Liver (tissue), 9 donors: ENCODE measurements around the gene PCDH15. TPM values are rescaled to one million over a fixed set of nuclear protein-coding genes. Genes with fewer than 3 reads are reported as not detected.

Source experiments
- DNase-seq: peaks from one replicate; pipeline ENCODE4 v3.0.0-alpha.2; 2017; ENCODE audit warnings: low spot score
- H3K27ac ChIP-seq, 2 donors: one replicate each; pipeline ENCODE4 v1.7.0; 2013; ENCODE audit warnings: inconsistent platforms in 2 of 2, low read length in 2 of 2, control low read depth in 1 of 2, low read depth in 1 of 2, mild to moderate bottlenecking in 1 of 2
- H3K27me3 ChIP-seq, 4 donors: one replicate each; pipeline versions ENCODE4 v1.6.1 to v1.7.0; 2013; ENCODE audit warnings: low read length in 3 of 4, inconsistent platforms in 1 of 4, mild to moderate bottlenecking in 1 of 4, moderate library complexity in 1 of 4; ENCODE audit not compliant: control insufficient read depth in 4 of 4, insufficient read depth in 4 of 4
- H3K36me3 ChIP-seq, 4 donors: one replicate each; pipeline versions ENCODE4 v1.6.1 to v1.7.0; 2013; ENCODE audit warnings: low read length in 3 of 4, mild to moderate bottlenecking in 3 of 4, low read depth in 1 of 4, moderate library complexity in 1 of 4; ENCODE audit not compliant: control insufficient read depth in 4 of 4, insufficient read depth in 3 of 4
- H3K4me1 ChIP-seq, 4 donors: one replicate each; pipeline versions ENCODE4 v1.6.1 to v1.7.0; 2013; ENCODE audit warnings: low read length in 3 of 4, mild to moderate bottlenecking in 3 of 4, moderate library complexity in 1 of 4; ENCODE audit not compliant: control insufficient read depth in 4 of 4, insufficient read depth in 4 of 4
- H3K4me3 ChIP-seq, 3 donors: one replicate each; pipeline versions ENCODE4 v1.6.1 to v1.7.0; 2013; ENCODE audit warnings: low read length in 3 of 3, control low read depth in 1 of 3, low read depth in 1 of 3, mild to moderate bottlenecking in 1 of 3
- H3K9ac ChIP-seq, 2 donors: one replicate each; pipeline ENCODE4 v1.7.0; 2013; ENCODE audit warnings: low read length in 2 of 2, mild to moderate bottlenecking in 2 of 2, moderate library complexity in 2 of 2, control low read depth in 1 of 2, low read depth in 1 of 2
- H3K9me3 ChIP-seq, 4 donors: one replicate each; pipeline versions ENCODE4 v1.6.1 to v1.7.0; 2013; ENCODE audit warnings: low read length in 3 of 4; ENCODE audit not compliant: control insufficient read depth in 4 of 4
- ATF3 ChIP-seq: IDR thresholded peaks from 2 replicates; pipeline ENCODE4 v1.6.1; 2016; ENCODE audit warnings: antibody characterized with exemption
- CTCF ChIP-seq: fragments of 150-350 bp; IDR thresholded peaks from 2 replicates; pipeline ENCODE4 v1.5.1; 2017; ENCODE audit warnings: improper control_type of control experiment, low read depth, low read length; ENCODE audit not compliant: missing input control
- EGR1 ChIP-seq, 2 donors: IDR thresholded peaks; 2 replicates each; pipeline ENCODE4 v1.6.1; 2016 to 2018; ENCODE audit warnings: antibody characterized with exemption in 2 of 2, low read depth in 2 of 2
- FOXA1 ChIP-seq: IDR thresholded peaks from 2 replicates; pipeline ENCODE4 v1.6.1; 2016; ENCODE audit warnings: antibody characterized with exemption
- GABPA ChIP-seq, 2 donors: IDR thresholded peaks in 1 of 2; conservative IDR thresholded peaks in 1 of 2; 2 replicates each; pipeline ENCODE4 v1.6.1; 2016; ENCODE audit warnings: antibody characterized with exemption in 2 of 2, mild to moderate bottlenecking in 1 of 2, moderate library complexity in 1 of 2
- HNF4A ChIP-seq, 2 donors: conservative IDR thresholded peaks; 2 replicates each; pipeline ENCODE4 v1.6.1; 2016; ENCODE audit warnings: antibody characterized with exemption in 2 of 2, mild to moderate bottlenecking in 2 of 2
- HNF4G ChIP-seq: IDR thresholded peaks from 2 replicates; pipeline ENCODE4 v1.6.1; 2016; ENCODE audit warnings: antibody characterized with exemption
- JUND ChIP-seq, 2 donors: IDR thresholded peaks; 2 replicates each; pipeline ENCODE4 v1.6.1; 2016; ENCODE audit warnings: antibody characterized with exemption in 2 of 2
- RAD21 ChIP-seq, 2 donors: IDR thresholded peaks; 2 replicates each; pipeline ENCODE4 v1.6.1; 2016; ENCODE audit warnings: antibody characterized with exemption in 2 of 2, mild to moderate bottlenecking in 2 of 2
- SP1 ChIP-seq: IDR thresholded peaks from 2 replicates; pipeline ENCODE4 v1.6.1; 2018; ENCODE audit warnings: antibody characterized with exemption, mild to moderate bottlenecking
- YY1 ChIP-seq: IDR thresholded peaks from 2 replicates; pipeline ENCODE4 v1.6.1; 2016; ENCODE audit warnings: antibody characterized with exemption, mild to moderate bottlenecking
- ZBTB33 ChIP-seq: IDR thresholded peaks from 2 replicates; pipeline ENCODE4 v1.6.1; 2016; ENCODE audit warnings: antibody characterized with exemption
- WGBS: extraction: QIAGEN DNeasy Blood & Tissue Kit; methylation state at CpG from one replicate; pipeline ENCODE4 v1.1.7; 2013; 5-methylcytosine and 5-hydroxymethylcytosine counted together
- polyA plus RNA-seq, 2 donors: library from polyadenylated mRNA; stranded (reverse) in 1 of 2; unstranded in 1 of 2; fragments of 200-250 nt in 1 of 2; fragments of >200 nt in 1 of 2; fragmentation: Nextera tagmentation in 1 of 2; extraction: Ambion mirVana in 1 of 2; gene quantifications; one replicate each; pipeline versions ENCODE4 v1.2.1 to v1.2.3, GENCODE V29; 2013 to 2015
- total RNA-seq, 2 donors: library from RNA; depleted of rRNA; stranded (reverse); fragments of >200 nt; gene quantifications; one replicate each; pipeline ENCODE4 v1.2.3, GENCODE V29; 2014
- donor health status: healthy.
- donor health status: healthy.
- donor health status: healthy.
- donor health status: healthy.
- donor health status: healthy.

Gene PCDH15
- total and polyA plus RNA-seq, 4 donors: 0.05 TPM; not detected in 3

GRCh38 chr10:53846809-53847208 lies 954.2 kb downstream of the PCDH15 start:
- Histone ChIP-seq H3K36me3 (no peaks in the 10 kb centered on the region), H3K4me1 (no peaks in the 10 kb centered on the region), H3K9ac (no peak overlapping the region), H3K9me3 (no peaks in the 10 kb centered on the region), H3K27me3 (peaks cover 0 to 3% (median under 1%) of the 10 kb centered on the region in 4 donors), H3K27ac (no peak overlapping the region), H3K4me3 (no peak overlapping the region)
- DNase-seq: no peak
- TF ChIP-seq FOXA1 (no peak), RAD21 (IDR thresholded peaks at IDR 0.05) (peak in 1 of 2 donors; percentile 13)
- 71% methylated on average over 2 of the region's 2 CpGs for WGBS

GRCh38 chr10:53843736-53844362 lies 957.2 kb downstream of the PCDH15 start:
- WGBS: 11% methylated on average over 1 of the region's 1 CpG

GRCh38 chr10:53841483-53842145 lies 959.4 kb downstream of the PCDH15 start:
- H3K27me3 ChIP-seq: peaks cover 0 to 3% (median under 1%) of the 10 kb centered on the region in 4 donors
- no peaks in the 10 kb centered on the region for H3K4me1 ChIP-seq
- TF ChIP-seq EGR1 (IDR thresholded peaks at IDR 0.05; ENCODE audit: low read depth in 2 of 2): no peak
- no peak for TF ChIP-seq HNF4A (conservative IDR thresholded peaks at IDR 0.05)
- TF ChIP-seq RAD21 (IDR thresholded peaks at IDR 0.05): no peak
- TF ChIP-seq CTCF: no peak
- no peak overlapping the region for H3K27ac ChIP-seq
- H3K9me3 ChIP-seq: no peaks in the 10 kb centered on the region
- WGBS: 67% methylated on average over 9 of the region's 9 CpGs
- DNase-seq: no peak
- H3K9ac ChIP-seq: no peak overlapping the region
- H3K4me3 ChIP-seq: no peak overlapping the region
- no peaks in the 10 kb centered on the region for H3K36me3 ChIP-seq

More at GRCh38 chr10:53843736-53844362, 957.2 kb downstream of the PCDH15 start:
- peaks cover 0 to 3% (median under 1%) of the 10 kb centered on the region in 4 donors for H3K27me3 ChIP-seq
- no peaks in the 10 kb centered on the region for H3K4me1 ChIP-seq
- DNase-seq: no peak
- no peak overlapping the region for H3K27ac ChIP-seq
- no peak overlapping the region for H3K9ac ChIP-seq
- no peak overlapping the region for H3K4me3 ChIP-seq
- H3K36me3 ChIP-seq: no peaks in the 10 kb centered on the region
- TF ChIP-seq CTCF (no peak), HNF4G (no peak)
- H3K9me3 ChIP-seq: no peaks in the 10 kb centered on the region

- Histone ChIP-seq H3K27me3 (peaks cover 0 to 3% (median under 1%) of the 10 kb centered on the region in 4 donors), H3K9me3 (no peaks in the 10 kb centered on the region), H3K27ac (no peak overlapping the region), H3K36me3 (no peaks in the 10 kb centered on the region), H3K4me3 (no peak overlapping the region), H3K4me1 (no peaks in the 10 kb centered on the region), H3K9ac (no peak overlapping the region)
- 69% methylated on average over 4 of the region's 4 CpGs for WGBS
- DNase-seq: no peak
- TF ChIP-seq ATF3: no peak
- no peak for TF ChIP-seq CTCF
- no peak for TF ChIP-seq ZBTB33
- no peak for TF ChIP-seq GABPA (IDR thresholded peaks at IDR 0.05 in 1 of 2, conservative IDR thresholded peaks at IDR 0.05 in 1 of 2)
- TF ChIP-seq FOXA1: no peak
- no peak for TF ChIP-seq SP1
- no peak for TF ChIP-seq YY1
- no peak for TF ChIP-seq JUND (IDR thresholded peaks at IDR 0.05)
Measured at GRCh38 chr10:53840653-53841052, 960.4 kb downstream of the PCDH15 start.
